IMR-90 (cell line): Measurements from ENCODE around the gene SLC2A8. TPM values are rescaled to one million over a fixed set of nuclear protein-coding genes. Genes with fewer than 3 reads are reported as not detected.

ENCODE experiments used
- ATAC-seq: fragments of 200-7000 bp; cut with Tn5 transposase; 2 replicates; pipeline ENCODE4 v1.9.1; 2020; ENCODE audit warnings: low read depth, mild to moderate bottlenecking, moderate library complexity
- BruUV-seq: library from RNA; stranded (reverse); fragments of 400-500 nt; replicated peaks from 2 replicates; lab custom pipeline; 2021; lab: Mats Ljungman, UMichigan
- CTCF ChIA-PET: fragments of 300-600 bp; formaldehyde crosslinking; extraction: SDS; loops from one replicate; lab custom pipeline; 2021; ENCODE audit warnings: antibody characterized with exemption; lab: Yijun Ruan, JAX
- POLR2A ChIA-PET: fragments of 300-600 bp; sonication (Branson Sonifier 250); formaldehyde crosslinking; loops from one replicate; lab custom pipeline; 2022; ENCODE audit warnings: antibody characterized with exemption; ENCODE audit not compliant: unreplicated experiment; lab: Charles Lee
- DNase-seq: peaks from one replicate; pipeline ENCODE4 v3.0.0; 2013
- H2AFZ ChIP-seq: replicated peaks from 2 replicates; pipeline ENCODE3; 2013; ENCODE audit warnings: low read length, mild to moderate bottlenecking; ENCODE audit not compliant: poor library complexity
- H2AK5ac ChIP-seq: 2 replicates; pipeline ENCODE4 v1.6.1; 2013; ENCODE audit warnings: low read depth, low read length, inconsistent platforms
- H2AK9ac ChIP-seq: replicated peaks from 2 replicates; pipeline ENCODE3; 2013; ENCODE audit warnings: mild to moderate bottlenecking, low read depth, low read length, moderate library complexity; ENCODE audit not compliant: poor library complexity
- H2BK120ac ChIP-seq: 2 replicates; pipeline ENCODE4 v1.6.1; 2013; ENCODE audit warnings: low read depth, low read length, inconsistent platforms
- H2BK15ac ChIP-seq: 3 replicates; pipeline ENCODE4 v1.6.1; 2013; ENCODE audit warnings: low read depth, low read length, inconsistent platforms
- H2BK20ac ChIP-seq: 2 replicates; pipeline ENCODE4 v1.6.1; 2013; ENCODE audit warnings: low read depth, mild to moderate bottlenecking, inconsistent platforms, low read length, moderate library complexity
- H2BK5ac ChIP-seq: 2 replicates; pipeline ENCODE4 v1.6.1; 2013; ENCODE audit warnings: mild to moderate bottlenecking, low read depth, low read length, inconsistent platforms; ENCODE audit not compliant: poor library complexity, severe bottlenecking
- H3K14ac ChIP-seq: replicated peaks from 2 replicates; pipeline ENCODE4 v1.6.1; 2013; ENCODE audit warnings: low read depth, low read length, inconsistent platforms
- H3K18ac ChIP-seq: 2 replicates; pipeline ENCODE4 v1.6.1; 2013; ENCODE audit warnings: low read depth, low read length, control low read depth
- H3K23ac ChIP-seq: 2 replicates; pipeline ENCODE4 v1.6.1; 2013; ENCODE audit warnings: low read depth, low read length, inconsistent platforms
- H3K27ac ChIP-seq: 2 replicates; pipeline ENCODE4 v1.5.1; 2013; ENCODE audit warnings: mild to moderate bottlenecking, control low read depth, low read length; ENCODE audit not compliant: insufficient read depth
- H3K27me3 ChIP-seq: 2 replicates; pipeline ENCODE4 v1.6.1; 2013; ENCODE audit warnings: low read length; ENCODE audit not compliant: control insufficient read depth, insufficient read depth
- H3K36me3 ChIP-seq: 2 replicates; pipeline ENCODE4 v1.6.1; 2013; ENCODE audit warnings: low read length, mixed read lengths; ENCODE audit not compliant: control insufficient read depth, insufficient read depth
- H3K4ac ChIP-seq: 2 replicates; pipeline ENCODE4 v1.6.1; 2013; ENCODE audit warnings: low read depth, low read length, inconsistent platforms
- H3K4me1 ChIP-seq: 2 replicates; pipeline ENCODE4 v1.6.1; 2013; ENCODE audit warnings: low read length, mixed read lengths; ENCODE audit not compliant: control insufficient read depth, insufficient read depth
- H3K4me2 ChIP-seq: 2 replicates; pipeline ENCODE4 v1.6.1; 2013; ENCODE audit warnings: low read depth, mild to moderate bottlenecking, control low read depth, low read length, moderate library complexity
- H3K4me3 ChIP-seq: 2 replicates; pipeline ENCODE4 v1.5.1; 2013; ENCODE audit warnings: low read depth, mild to moderate bottlenecking, control low read depth, low read length, moderate library complexity; ENCODE audit not compliant: insufficient read depth
- H3K56ac ChIP-seq: 2 replicates; pipeline ENCODE4 v1.6.1; 2013; ENCODE audit warnings: low read length, inconsistent platforms; ENCODE audit not compliant: insufficient read depth; ENCODE audit errors: extremely low read depth
- H3K79me1 ChIP-seq, 2 experiments: 2 replicates each; pipeline ENCODE4 v1.6.1; 2013; ENCODE audit warnings: low read length in 2 of 2, inconsistent platforms in 1 of 2, low read depth in 1 of 2
- H3K9ac ChIP-seq: 2 replicates; pipeline ENCODE4 v1.6.1; 2013; ENCODE audit warnings: low read depth, low read length, control low read depth
- H3K9me1 ChIP-seq: 2 replicates; pipeline ENCODE4 v1.6.1; 2013; ENCODE audit warnings: low read length, inconsistent platforms; ENCODE audit not compliant: insufficient read depth
- H3K9me3 ChIP-seq: 2 replicates; pipeline ENCODE4 v1.6.1; 2013; ENCODE audit warnings: low read length; ENCODE audit not compliant: control insufficient read depth, insufficient read depth
- H4K20me1 ChIP-seq: 2 replicates; pipeline ENCODE4 v1.6.1; 2013; ENCODE audit warnings: low read length, inconsistent platforms; ENCODE audit not compliant: insufficient read depth
- H4K5ac ChIP-seq: 2 replicates; pipeline ENCODE4 v1.6.1; 2013; ENCODE audit warnings: mild to moderate bottlenecking, low read depth, low read length, control low read depth
- H4K8ac ChIP-seq, 2 experiments: 2 replicates each; pipeline ENCODE4 v1.6.1; 2013; ENCODE audit warnings: low read depth in 2 of 2, low read length in 2 of 2, control low read depth in 1 of 2, inconsistent platforms in 1 of 2
- H4K91ac ChIP-seq: 2 replicates; pipeline ENCODE4 v1.6.1; 2013; ENCODE audit warnings: low read depth, low read length, inconsistent platforms; ENCODE audit not compliant: insufficient read depth
- BHLHE40 ChIP-seq: fragments of 150-350 bp; IDR thresholded peaks from 2 replicates; pipeline ENCODE4 v1.6.1; 2016; ENCODE audit warnings: mild to moderate bottlenecking, low read depth, low read length
- CHD1 ChIP-seq: IDR thresholded peaks from 2 replicates; pipeline ENCODE4 v1.6.1; 2012; ENCODE audit warnings: low read depth, low read length, improper control_type of control experiment
- ELK1 ChIP-seq: fragments of 150-350 bp; IDR thresholded peaks from 2 replicates; pipeline ENCODE4 v1.6.1; 2016; ENCODE audit warnings: low read depth, mild to moderate bottlenecking, low read length, moderate library complexity, borderline replicate concordance
- FOS ChIP-seq: fragments of 150-350 bp; IDR thresholded peaks from 2 replicates; pipeline ENCODE4 v1.6.1; 2016; ENCODE audit warnings: low read depth, low read length
- MAFK ChIP-seq: IDR thresholded peaks from 2 replicates; pipeline ENCODE4 v1.6.1; 2012; ENCODE audit warnings: low read depth, low read length, improper control_type of control experiment
- NFE2L2 ChIP-seq: fragments of 150-350 bp; IDR thresholded peaks from 2 replicates; pipeline ENCODE4 v1.6.1; 2016; ENCODE audit warnings: low read depth, mild to moderate bottlenecking, low read length
- POLR2A ChIP-seq: IDR thresholded peaks from 2 replicates; pipeline ENCODE4 v1.6.1; 2012; ENCODE audit warnings: mild to moderate bottlenecking, low read depth, low read length
- RAD21 ChIP-seq: IDR thresholded peaks from 2 replicates; pipeline ENCODE4 v1.6.1; 2012; ENCODE audit warnings: low read length, improper control_type of control experiment
- RCOR1 ChIP-seq: IDR thresholded peaks from 2 replicates; pipeline ENCODE4 v1.6.1; 2012; ENCODE audit warnings: mild to moderate bottlenecking, low read length, improper control_type of control experiment; ENCODE audit not compliant: insufficient replicate concordance
- RFX5 ChIP-seq: IDR thresholded peaks from 2 replicates; pipeline ENCODE4 v1.8.0; 2012; ENCODE audit warnings: low read depth, mild to moderate bottlenecking, low read length, moderate library complexity
- SMC3 ChIP-seq: fragments of 150-350 bp; IDR thresholded peaks from 2 replicates; pipeline ENCODE4 v1.6.1; 2016; ENCODE audit warnings: low read depth, mild to moderate bottlenecking, antibody characterized with exemption, low read length, moderate library complexity
- USF2 ChIP-seq: fragments of 150-350 bp; IDR thresholded peaks from 2 replicates; pipeline ENCODE4 v1.6.1; 2017; ENCODE audit warnings: mild to moderate bottlenecking, antibody characterized with exemption, low read length, low read depth
- WGBS, 2 experiments: methylation state at CpG; one replicate each; pipeline versions ENCODE4 v1.1.5 to v1.1.7; 2013; ENCODE audit warnings: missing lambda C conversion rate in 2 of 2; ENCODE audit not compliant: insufficient read length in 1 of 2; ENCODE audit errors: extremely low coverage in 2 of 2; 5-methylcytosine and 5-hydroxymethylcytosine counted together
- dilution Hi-C: fragments of 300-500 bp; cut with HindIII; formaldehyde crosslinking; loops from one replicate; pipeline ENCODE4 v1.14.3; 2018; ENCODE audit warnings: low sequenced_read_pairs; ENCODE audit not compliant: unreplicated experiment
- in situ Hi-C: fragments of 300-500 bp; cut with MboI; formaldehyde crosslinking; loops from 3 replicates; pipeline ENCODE4 v1.14.3; 2019; ENCODE audit warnings: low sequenced_read_pairs, inconsistent platforms, mixed read lengths
- intact Hi-C: fragments of 100-400 bp; cut with micrococcal nuclease; formaldehyde crosslinking; loops from 2 replicates; pipeline ENCODE4 v1.10.0; 2022
- polyA plus RNA-seq, 3 experiments: library from polyadenylated mRNA; depleted of rRNA; stranded (reverse); fragments of >200 nt; gene quantifications; 2 replicates each; pipeline ENCODE4 v1.2.3, GENCODE V29; 2012; ENCODE audit warnings: low replicate concordance in 1 of 3
- total RNA-seq: library from RNA; depleted of rRNA; stranded (reverse); fragments of >200 nt; gene quantifications from 2 replicates; pipeline ENCODE4 v1.2.3, GENCODE V29; 2012

SLC2A8 gene
- total and polyA plus RNA-seq, 2 of the 4 experiments (the other 2 are of a cell fraction) = 9.0 to 12.0 TPM

- intact Hi-C loops = loop anchor here (10.0 kb wide), 1 partner anchor 113 kb away; no protein-coding TSS in a partner anchor
- peak overlapping the region; percentile 55; the same call in 1 of the 2 replicates for H3K9ac ChIP-seq
These were observed 1.3 kb downstream of the SLC2A8 start for GRCh38 chr9:127398275-127398647.

More at GRCh38 chr9:127398275-127398647, 1.3 kb downstream of the SLC2A8 start:
- ATAC-seq = no peak
- Histone ChIP-seq H4K20me1 (peaks cover 6% of the 10 kb centered on the region; the same call in 1 of the 2 replicates), H3K27ac (no peak overlapping the region), H4K8ac (peak overlapping the region in 1 of 2 experiments; percentile 43; a peak in 1 of 4 replicates), H3K27me3 (peaks cover 5% of the 10 kb centered on the region; the same call in 1 of the 2 replicates), H3K79me1 (peaks cover 0 to 13% of the 10 kb centered on the region in 2 experiments; a peak in 2 of 4 replicates), H3K4me3 (peak overlapping the region; percentile 55), H3K9me3 (no peaks in the 10 kb centered on the region), H3K23ac (peak overlapping the region; percentile 89; the same call in 1 of the 2 replicates), H2BK20ac (no peak overlapping the region), H4K91ac (no peak overlapping the region), H2BK120ac (no peak overlapping the region), H2AFZ (peak overlapping the region; percentile 96), H3K9me1 (peaks cover 3% of the 10 kb centered on the region; the same call in 1 of the 2 replicates), H3K14ac (no peak overlapping the region), H3K4ac (0 out of 2 replicates have a peak overlapping the region, but pooled peaks have one; percentile 1), H2BK5ac (no peak overlapping the region), H3K18ac (no peak overlapping the region), H3K4me1 (peaks cover 2% of the 10 kb centered on the region; the same call in 1 of the 2 replicates), H2AK9ac (peak overlapping the region; percentile 88), H3K36me3 (0 out of 2 replicates have a peak, but pooled peaks cover 1% of the 10 kb centered on the region), H3K56ac (peak overlapping the region; percentile 33; the same call in 1 of the 2 replicates), H4K5ac (no peak overlapping the region), H2AK5ac (peak overlapping the region; percentile 78; the same call in 1 of the 2 replicates), H2BK15ac (no peak overlapping the region), H3K4me2 (peak overlapping the region; percentile 69)
- no peak for TF ChIP-seq MAFK
- TF ChIP-seq RFX5 = no peak
- no peak for TF ChIP-seq SMC3
- TF ChIP-seq RAD21 = no peak
- no peak for TF ChIP-seq POLR2A
- no peak for TF ChIP-seq FOS
- TF ChIP-seq USF2 = no peak
- TF ChIP-seq ELK1 = no peak
- no peak for TF ChIP-seq NFE2L2
- TF ChIP-seq CHD1 = no peak
- TF ChIP-seq BHLHE40 = no peak
- TF ChIP-seq RCOR1 = no peak
- POLR2A ChIA-PET = no interaction called here
- BruUV-seq = no TSS peak
- 46% methylated on average over 5 of the region's 5 CpGs; no CpG with 5 or more reads in 1 of the 2 experiments for WGBS, 2 experiments
- no peak for DNase-seq
- dilution Hi-C loops (no loop called here), in situ Hi-C loops (loop anchor here (5.0 to 25.0 kb wide), 2 partner anchors 181 to 461 kb away; no protein-coding TSS in a partner anchor)
- CTCF ChIA-PET = interaction anchor here (1.0 kb wide), 1 partner anchor 10 kb away, joined by 3 read pairs; no protein-coding TSS in a partner anchor
